ENCODE results near the gene SLC5A10.
"Not testable (repeated sequence)": the region's sequence is repeated elsewhere in the genome, so short reads cannot be mapped to it uniquely, and the experiment has no call there.

Gene SLC5A10

DNA sequence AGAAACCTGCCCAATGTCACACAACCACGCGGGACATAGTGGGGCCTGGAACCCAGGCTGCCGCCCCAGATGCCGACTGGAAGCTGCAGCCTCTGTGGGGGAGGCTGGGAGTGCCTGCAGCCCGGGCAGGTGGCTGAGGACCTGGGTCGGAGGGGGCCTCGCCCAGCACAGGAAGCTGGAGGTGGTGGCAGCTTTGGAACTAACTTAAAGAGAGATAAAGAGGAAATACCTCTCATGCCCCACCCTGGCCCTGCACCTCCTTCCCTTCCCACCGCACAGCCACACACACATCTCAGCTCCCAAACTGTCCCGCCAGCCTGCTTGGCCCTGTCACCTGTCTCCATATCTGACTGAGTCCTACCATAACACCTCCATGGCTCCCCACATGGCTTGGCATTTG, 88.4 kb downstream of the SLC5A10 start:
- not testable (repeated sequence) for DNase-seq (ENCODE audit: low read depth, low spot score)

DNA sequence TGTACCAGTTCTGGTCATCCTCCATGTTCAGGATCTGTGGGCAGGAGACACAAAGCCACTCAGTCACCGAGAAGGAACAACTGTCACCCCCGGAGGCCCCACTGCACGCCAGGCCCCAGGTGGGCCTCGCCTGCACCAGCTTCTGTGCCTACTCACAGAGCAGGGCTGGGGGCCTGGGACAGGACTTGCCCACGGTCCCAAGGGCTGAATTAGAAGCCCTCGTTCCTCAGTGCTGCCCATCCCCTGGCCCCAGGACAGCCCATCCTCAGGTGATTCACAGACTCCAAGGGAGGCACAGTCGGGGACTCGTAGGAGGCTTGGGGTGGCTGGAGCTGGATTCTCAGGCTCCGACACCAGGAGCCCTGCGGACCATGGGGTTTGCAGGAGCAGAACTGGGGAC, 89.9 kb downstream of the SLC5A10 start:
- DNase-seq (ENCODE audit: low read depth, low spot score), result not testable (repeated sequence)

- not testable (repeated sequence) for DNase-seq (ENCODE audit: low read depth, low spot score)
These were observed 90.4 kb downstream of the SLC5A10 start for GRCh38 chr17:19042369-19042768.

DNA sequence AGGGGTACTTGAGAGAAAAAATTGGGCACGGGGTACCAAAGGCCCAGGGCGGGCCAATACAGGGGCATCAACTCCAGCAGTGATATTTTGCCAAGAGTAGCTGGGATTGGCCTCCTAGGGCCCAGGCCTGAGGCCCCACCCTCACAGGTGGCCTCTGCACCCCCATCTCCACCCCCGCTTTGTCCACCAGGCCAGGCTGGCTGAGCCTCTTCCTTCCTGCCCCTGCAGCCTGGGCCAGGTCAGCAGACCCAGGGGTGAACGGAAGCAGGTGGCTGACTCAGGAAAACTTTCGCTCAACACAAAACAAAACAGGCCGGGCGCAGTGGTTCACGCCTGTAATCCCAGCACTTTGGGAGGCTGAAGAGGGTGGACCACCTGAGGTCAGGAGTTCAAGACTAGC, 91.1 kb downstream of the SLC5A10 start:
- DNase-seq (ENCODE audit: low read depth, low spot score), result not testable (repeated sequence)

DNA sequence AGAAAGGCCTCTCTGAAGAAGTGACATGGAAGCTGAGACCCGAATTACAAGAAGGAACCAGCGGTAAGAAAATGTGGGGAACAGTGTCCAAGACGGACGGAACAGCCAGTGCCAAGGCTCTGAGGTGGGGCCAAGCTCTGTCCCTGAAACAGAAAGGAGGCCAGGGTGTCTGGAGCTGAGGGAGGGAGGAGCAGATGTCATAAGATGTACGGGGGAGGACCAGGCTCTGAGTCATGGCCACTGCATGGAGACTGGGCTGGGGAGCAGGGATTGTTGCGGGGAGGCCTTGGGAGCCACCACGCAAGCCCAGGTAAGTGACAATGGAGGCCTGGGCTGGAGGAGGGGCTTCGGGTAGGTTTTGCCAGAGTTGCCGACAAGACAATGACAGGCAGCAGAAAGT, 92.7 kb downstream of the SLC5A10 start:
- DNase-seq (ENCODE audit: low read depth, low spot score), result not testable (repeated sequence)

- not testable (repeated sequence) for DNase-seq (ENCODE audit: low read depth, low spot score)
These were observed 94.9 kb downstream of the SLC5A10 start, which contains the start of gene GRAP for GRCh38 chr17:19046782-19047375. Gene GRAP (minus strand): TSS chr17:19046957. CDS start chr17:19046926, 31 bp downstream.

- not testable (repeated sequence) for DNase-seq (ENCODE audit: low read depth, low spot score)
These were observed 95.5 kb downstream of the SLC5A10 start for GRCh38 chr17:19047510-19047909.

DNA sequence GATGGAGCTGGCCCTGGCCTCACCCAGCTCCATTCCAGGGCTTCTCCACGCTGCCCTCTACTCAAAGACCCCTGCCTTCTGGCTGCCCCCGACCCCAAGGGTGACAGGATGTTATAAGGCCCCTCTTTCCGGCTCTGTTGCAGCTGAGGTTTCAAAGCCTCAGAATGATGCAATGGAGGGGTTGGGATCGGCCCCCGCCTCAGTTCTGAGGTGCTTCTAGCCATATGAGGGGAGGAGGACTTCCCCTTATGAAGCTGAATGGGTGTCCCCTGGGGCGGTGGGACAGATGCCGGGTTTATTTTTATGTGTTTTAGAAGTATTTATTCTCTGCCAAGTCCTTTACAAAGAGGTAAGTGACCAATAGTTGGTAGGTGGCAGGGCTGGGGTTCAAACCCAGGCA, 96.9 kb downstream of the SLC5A10 start:
- not testable (repeated sequence) for DNase-seq (ENCODE audit: low read depth, low spot score)

GRCh38 chr17:19055447-19055846, 103.5 kb downstream of the SLC5A10 start:
- not testable (repeated sequence) for DNase-seq (ENCODE audit: low read depth, low spot score)

- DNase-seq (ENCODE audit: low read depth, low spot score), result not testable (repeated sequence)
These were observed 110.2 kb downstream of the SLC5A10 start for GRCh38 chr17:19062009-19062717.

GRCh38 chr17:19062718-19063325, 110.9 kb downstream of the SLC5A10 start:
- not testable (repeated sequence) for DNase-seq (ENCODE audit: low read depth, low spot score)

DNA sequence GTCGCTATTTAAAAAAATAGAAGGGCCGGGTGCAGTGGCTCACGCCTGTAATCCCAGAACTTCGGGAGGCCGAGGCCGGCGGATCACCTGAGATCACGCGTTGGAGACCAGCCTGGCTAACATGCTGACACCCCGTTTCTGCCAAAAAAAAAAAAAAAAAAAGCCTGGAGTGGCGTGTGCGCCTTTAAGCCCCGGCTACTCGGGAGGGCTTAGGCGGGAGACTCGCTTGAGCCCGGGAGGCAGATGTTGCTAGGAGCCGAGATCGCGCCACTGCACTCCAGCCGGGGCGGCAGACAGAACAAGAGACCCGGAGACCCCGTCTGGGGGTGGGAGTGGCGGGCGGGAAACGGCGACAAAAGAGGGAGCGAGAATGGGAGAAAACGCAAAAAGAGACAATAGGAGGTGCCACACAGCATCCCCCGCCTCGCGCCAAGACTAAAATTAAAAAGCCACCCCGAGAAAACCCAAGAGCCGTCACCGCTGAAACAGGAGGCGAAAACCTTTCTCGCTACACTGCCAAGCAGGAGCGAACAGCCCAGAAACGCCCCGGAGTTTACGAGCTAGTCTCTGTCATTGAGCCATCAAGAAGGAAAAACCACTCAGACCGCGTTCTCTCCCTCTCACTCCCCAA, 111.5 kb downstream of the SLC5A10 start:
- DNase-seq (ENCODE audit: low read depth, low spot score), result not testable (repeated sequence)

DNA sequence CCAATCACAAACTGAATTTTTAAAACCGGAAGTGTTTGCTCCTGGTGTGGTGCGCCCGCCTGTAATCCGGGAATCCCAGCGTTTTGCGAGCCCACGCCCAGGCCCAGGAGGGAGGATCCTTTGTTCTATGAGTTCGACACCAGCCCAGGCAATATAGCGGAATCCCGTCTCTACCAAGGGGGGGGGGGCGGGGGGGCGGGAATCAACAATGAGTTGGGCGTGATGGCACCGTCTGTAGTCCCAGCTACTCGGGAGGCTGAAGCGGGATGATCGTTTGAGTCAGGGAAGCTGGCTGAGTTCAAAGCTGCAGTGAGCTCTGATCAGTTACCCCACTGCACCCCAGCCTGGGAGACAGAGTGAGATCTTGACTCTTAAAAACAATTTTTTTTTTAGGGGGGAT, 112.4 kb downstream of the SLC5A10 start:
- DNase-seq (ENCODE audit: low read depth, low spot score), result not testable (repeated sequence)

GRCh38 chr17:19070318-19071168, 118.6 kb downstream of the SLC5A10 start:
- DNase-seq (ENCODE audit: low read depth, low spot score), result not testable (repeated sequence)
